ENCODE measurements around the gene EIF5.

The EIF5 gene

DNA sequence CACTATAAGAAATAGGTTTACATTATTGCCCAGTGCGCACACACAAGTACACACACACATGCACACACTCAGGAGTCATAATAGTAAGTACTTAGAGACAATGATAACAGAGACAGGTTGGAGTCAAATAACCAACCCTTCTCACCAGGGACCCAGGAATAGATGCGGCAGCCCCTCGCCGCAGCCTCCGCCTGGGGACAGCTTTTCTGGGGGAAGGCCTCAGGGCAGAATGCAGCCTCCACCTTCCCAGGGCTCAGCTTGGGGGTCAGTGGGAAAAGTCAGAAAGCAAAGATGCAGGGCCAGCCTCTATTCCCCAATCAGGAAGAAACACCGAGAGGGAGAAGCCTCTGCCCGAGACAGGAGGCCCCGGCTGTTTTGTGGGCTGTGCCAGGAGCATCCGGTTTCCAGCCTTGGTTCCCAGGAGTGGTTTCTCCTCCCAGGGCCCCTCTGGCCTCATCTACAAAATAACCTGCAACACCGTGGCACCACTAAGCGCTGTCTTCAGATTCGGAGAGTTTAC, 23.4 kb upstream of the EIF5 start:
- DNase-seq (ENCODE audit: low read depth): no peak

DNA sequence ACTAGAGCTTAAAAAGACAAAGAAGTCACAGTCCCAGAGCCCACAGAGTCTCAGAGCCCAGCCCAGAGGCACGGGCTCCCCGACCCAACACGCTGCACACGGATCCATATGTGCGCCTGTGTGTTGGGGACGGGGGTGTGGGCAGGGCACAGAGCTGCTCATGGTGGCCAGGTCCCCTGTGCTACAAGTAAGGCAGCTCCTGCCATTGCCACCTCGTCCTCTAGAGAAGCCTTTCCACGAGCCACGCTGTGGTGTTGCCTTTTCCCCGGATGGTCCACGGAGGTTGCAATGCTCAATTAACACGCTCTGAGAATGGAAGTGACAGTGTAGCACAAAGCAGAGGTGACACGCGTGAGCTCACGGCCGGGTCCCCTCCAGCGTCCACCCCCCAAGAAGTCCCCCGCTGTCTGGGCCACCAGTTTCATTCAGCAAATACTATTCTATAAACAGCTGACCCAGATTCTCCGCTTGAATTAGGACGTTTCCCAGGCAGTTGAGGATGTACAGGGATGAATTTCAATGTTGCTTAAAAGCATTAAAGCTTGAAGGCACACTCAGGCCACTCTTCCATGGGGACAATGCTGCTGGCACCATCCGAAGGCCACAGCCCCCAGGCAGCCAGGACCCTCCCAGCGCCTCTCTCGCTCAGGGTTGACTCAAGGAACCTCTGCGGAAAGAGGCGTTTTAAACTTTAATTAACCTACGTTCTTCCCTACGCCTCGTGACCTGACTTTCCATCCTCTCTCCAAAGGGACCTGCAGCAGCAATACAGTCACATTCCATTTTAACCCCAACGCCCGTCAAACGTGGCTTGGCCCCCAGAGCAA, 22.7 kb upstream of the EIF5 start:
- DNase-seq (ENCODE audit: low read depth): no peak

DNA sequence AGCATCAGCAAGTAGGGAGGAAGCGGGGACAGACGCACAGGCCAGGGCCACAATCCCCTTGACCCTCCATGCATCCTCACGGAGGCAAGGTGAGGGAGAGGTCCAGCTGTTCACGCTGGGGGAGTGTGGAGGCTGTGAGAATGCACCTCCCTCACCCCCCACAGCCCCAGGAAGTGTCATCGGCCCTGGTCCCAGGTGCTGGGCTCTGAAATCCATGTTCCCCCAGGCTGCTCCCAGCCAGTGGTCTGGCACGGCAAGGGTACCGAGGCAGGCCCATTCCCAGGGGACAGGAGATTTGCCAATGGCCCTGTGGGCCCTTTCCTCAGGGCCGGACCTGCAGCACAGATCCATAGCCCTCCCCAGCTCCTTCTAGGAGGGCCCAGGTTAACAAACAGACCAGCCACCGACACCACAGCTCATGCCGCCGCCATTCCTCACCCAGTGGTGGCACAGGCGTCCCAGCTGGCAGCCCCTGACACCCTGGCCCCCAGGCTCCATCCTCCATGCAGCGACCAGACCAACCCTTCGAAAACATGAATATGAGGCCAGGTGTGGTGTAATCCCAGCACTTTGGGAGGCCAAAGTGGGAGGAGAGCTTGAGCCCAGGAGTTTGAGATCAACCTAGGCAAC, 21.9 kb upstream of the EIF5 start:
- no peak for DNase-seq (ENCODE audit: low read depth)

DNA sequence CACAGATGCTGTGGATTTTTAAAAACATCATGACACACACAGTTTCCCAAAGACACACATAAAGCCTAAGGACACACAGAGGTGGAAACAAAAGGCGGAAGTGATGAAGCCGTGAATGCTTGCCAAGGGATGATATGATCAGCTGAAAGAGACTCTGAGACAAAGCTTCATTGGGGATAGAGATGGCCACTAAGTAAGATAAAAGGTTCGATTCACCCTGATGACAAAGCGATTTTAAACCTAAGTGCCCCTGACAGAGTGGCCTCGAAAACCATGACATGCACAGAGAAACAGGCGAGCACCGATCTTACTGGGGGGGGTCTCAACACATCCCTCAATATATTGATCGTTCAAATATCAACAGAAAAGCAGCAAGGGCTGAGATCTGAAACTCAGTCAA, 20.3 kb upstream of the EIF5 start:
- DNase-seq (ENCODE audit: low read depth): no peak

DNA sequence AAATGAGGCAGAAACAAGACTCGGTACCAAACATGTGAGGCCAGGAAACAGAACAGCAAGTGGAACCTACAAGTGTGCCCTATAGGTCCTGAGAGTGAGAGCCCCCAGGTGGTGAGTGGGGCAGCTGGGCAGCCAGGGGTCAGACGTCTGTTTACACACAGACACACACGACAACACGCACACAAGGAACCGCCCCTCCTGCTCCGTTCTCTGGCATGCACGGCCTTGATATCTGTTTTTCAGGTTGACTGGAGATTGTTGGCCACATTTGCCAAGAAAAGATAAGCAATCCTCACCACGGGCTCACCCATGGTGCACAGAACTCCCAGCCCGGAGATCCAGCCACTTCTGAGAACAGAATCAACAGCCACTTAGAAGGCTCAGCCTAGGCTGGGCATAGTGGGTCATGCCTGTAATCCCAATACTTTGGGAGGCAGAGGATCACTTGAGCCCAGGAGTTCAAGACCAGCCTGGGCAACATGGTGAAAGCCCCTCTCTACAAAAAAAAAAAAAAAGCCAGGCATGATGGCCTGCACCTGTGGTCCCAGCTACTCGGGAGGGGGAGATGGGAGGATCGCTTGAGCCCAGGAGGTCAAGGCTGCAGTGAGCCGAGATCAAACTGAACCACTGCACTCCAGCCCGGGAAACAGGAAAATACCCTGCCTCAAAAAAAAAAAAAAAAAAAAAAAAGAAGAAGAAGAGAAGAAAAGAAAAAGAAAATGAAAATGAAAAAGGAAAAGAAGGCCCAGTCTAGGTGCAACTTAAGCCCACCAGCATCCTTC, 19.4 kb upstream of the EIF5 start:
- no peak for DNase-seq (ENCODE audit: low read depth)

DNA sequence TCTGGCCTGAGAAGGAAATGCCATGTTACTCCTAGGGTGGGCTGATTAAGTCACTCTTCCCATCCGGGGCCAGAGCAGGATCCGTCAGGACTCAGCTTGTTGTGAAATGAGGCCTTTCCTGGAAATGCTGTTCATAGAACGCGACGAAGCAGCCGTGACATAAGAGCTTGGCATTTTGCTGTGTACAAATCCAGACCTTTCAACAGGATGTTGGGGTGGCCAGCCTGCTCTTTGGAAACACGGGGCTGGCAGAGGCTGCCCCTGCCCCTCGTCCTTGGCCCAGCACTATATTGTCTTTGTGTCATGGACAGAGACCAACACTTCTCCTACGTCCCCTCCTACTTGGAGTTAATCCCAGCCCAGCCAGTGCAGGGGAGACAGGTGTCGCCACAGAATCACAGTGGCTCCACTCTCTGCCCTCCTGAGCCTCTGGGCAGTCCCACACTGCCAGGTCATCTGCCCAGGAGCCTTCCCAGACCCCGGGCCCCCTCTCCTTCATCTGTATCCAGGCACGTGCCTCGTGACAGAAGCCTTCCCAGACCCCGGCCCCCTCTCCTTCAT, 18.6 kb upstream of the EIF5 start:
- peak; percentile 55 for DNase-seq (ENCODE audit: low read depth)

DNA sequence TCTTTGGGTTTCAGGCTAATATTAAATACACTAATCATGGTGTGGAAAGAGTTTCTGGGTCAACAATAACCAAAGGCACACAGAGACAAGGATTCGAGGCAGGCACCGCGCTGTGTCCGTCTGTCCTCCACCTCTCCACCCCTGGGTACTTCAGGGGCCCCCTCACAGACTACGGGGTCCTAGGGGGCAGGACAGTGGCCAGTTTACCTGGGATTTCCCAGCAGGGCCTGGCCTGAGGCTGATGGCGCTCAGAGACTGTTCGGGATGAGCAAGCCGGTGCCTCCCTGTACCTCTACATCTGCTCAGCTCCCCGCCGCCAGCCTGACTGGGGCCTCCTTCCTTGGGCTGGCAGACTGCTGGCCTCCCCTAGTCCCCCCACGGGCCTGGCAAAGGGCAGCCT, 18.1 kb upstream of the EIF5 start:
- DNase-seq (ENCODE audit: low read depth): no peak

DNA sequence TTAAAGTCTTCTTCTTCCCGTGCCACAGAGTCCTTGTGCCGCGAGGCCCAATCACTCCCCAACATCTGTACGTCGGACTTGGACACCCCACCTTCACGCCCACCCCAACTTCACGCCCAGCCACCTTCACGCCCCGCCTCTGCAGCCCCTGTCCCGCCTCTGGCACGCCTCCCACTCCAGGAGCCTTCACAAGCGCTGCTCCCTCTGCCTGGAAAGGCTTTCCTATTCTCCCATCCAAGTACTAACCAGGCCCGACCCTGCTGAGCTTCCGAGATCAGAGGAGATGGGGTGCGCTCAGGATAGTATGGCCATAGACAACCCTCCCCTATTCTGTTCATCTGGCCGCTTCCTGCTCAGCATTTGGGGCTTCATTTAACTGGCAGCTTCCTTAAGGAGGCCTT, 17.3 kb upstream of the EIF5 start:
- no peak for DNase-seq (ENCODE audit: low read depth)

DNA sequence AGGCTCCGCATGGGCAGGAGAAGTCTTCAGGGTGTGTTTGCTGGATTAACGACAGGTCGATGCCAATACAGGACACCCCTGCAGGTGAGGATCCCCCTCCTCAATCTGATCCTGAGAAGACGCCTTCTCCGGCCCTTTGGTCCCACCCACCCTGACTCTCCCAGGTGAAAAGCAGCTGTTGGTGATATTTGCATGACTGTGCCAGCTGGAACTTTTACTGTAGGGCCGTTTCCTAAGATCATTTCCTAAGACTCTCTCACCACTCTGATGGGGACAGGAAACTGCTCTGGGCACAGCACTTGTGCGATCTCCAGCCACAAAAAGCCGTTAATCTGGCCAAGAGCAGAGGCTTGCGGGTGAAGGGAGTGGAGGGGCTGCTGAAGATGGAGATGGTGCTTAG, 16.8 kb upstream of the EIF5 start:
- no peak for DNase-seq (ENCODE audit: low read depth)

DNA sequence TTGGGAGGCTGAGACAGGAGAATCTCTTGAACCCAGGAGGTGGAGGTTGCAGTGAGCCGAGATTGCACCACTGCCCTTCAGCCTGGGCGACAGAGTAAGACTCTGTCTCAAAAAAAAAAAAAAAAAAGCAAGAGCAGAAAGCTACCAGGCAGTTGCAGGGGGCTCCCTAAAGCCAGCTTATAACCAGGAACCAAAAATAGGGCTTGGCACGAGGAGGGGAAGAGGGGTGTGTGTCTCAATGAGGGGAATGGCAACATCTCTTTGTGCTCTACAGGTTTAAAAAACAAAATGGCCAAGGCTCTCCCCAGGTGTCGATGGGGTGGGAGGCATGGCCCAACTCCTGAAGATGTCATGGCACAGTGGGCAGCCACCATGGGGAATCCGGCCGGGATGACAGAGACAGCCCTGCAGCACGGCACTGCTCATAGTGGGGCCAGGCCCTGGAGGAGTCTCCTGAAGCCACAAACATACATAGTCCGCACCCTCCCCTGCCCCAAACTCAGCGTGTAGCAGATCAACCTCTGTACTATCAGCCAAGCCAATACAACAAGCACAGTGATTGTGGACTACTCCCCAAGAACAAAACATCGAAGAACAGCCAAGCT, 16.0 kb upstream of the EIF5 start:
- no peak for DNase-seq (ENCODE audit: low read depth)

DNA sequence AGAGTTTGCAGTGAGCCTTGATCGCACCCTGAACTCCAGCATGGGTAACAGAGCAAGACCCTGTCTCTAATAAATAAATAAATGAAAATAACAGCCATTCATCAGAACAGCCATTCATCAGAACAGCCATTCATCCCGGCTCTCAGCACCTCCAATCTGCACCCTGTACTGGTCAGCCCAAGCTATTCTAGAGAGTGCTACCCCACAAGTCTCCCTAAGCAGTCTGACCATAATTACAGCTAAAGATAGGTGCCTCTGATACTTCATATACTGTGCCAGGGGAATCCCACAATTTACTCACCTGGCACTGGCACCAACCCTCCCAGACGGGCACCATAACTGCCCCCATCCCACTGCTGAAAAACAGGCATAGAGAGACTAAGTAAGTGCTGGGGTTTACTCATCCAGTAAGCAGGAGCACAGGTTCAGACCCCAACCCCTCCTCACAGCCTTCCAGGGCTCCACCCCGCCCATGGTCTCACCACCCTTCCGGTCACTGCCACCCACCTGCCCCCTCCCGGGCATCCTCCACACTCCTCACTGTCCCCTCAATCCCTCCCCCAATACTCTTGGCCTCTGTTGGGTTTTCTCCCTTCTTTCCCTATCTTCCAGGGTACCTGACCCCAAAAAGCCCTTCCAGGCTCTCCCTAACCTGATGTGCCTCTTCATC, 15.2 kb upstream of the EIF5 start:
- no peak for DNase-seq (ENCODE audit: low read depth)

DNA sequence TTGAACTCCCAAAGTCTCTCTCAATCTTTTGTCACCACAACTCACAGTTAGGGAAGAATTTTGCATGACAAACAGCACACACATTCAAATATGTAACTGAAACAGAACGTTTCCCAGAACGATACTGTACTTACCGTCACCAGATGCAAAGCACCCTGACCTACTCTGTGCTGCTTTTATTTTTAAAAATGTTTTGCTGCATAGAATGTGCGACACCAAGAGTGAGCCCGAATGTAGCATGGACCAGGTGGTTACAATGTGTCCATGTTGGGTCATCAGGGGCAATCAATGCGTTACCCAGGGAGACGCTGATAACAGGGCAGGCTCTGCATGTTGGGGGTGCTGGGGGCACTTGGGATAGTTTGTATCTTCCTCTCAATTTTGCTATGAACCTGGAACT, 14.6 kb upstream of the EIF5 start:
- no peak for DNase-seq (ENCODE audit: low read depth)

DNA sequence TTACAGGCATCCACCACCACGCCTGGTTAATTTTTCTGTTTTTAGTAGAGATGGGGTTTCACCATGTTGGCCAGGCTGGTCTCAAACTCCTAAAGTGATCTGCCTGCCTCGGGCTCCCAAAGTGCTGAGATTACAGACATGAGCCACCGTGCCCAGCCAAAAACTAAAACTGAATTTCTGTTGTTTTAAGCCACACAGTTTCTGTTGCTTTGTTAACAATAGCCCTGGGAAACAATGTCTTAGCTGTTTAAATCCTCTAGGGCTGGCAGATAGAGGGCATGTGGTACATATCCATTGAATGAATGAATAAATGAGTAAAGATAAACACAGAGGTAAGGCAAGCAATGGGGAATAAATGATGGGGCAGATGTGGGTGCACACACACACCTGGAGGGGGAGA, 8.0 kb upstream of the EIF5 start:
- no peak for DNase-seq (ENCODE audit: low read depth)

DNA sequence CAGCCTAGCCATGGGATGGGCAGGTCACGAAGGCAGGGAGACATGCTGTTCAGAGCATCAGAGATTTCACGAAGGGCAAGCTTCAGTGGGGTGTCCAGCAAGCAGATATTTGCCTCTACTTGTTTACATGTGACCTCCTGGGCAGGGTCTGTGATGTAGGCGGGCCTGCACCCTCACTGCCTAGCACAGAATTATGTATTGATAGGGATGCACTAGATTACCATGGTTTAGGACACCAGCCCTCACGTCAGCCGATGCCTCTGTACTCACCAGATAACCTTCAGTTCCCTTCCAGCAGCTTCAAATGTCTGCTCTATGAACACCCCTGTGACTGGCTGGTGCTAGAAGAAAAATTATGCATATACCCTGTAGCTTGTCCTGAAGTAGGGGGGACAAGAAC, 5.1 kb upstream of the EIF5 start:
- no peak for DNase-seq (ENCODE audit: low read depth)

DNA sequence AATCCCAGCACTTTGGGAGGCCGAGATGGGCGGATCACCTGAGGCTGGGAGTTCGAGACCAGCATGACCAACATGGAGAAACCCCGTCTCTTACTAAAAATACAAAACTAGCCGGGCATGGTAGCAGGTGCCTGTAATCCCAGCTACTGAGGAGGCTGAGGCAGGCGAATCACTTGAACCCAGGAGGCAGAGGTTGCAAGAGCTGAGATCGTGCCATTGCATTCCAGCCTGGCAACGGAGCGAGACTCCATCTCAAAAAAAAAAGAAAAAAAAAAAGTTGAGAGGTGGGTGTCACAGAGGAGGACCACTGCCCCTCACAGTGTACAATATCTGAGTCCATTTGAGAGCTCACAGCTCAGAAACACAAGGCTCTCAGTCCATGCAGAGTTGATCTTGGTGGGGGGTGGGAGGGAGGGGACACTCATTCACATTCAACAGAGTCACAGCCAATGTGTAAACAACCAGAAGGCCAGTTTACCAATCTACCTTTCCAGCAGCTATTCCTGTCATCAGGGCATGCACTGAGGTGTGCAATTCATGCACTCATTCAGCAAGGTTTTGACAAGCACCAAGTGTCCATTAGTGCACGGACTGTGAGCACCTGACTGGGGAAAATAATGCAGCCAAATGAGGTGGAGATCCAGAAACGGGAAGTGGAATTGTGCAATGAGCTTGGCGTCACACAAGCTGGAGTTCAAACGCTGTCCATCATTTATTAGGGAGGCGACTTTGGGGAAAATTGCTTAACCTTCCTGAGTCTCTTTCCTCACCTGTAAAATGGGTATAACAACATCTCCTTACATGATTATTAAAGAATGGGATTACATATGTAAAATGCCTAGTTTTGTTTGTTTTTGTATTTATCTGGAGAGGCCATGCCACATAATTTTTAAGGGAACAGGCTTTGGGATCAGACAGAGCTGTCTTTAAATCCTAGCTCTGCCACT, 4.4 kb upstream of the EIF5 start:
- no peak for DNase-seq (ENCODE audit: low read depth)

DNA sequence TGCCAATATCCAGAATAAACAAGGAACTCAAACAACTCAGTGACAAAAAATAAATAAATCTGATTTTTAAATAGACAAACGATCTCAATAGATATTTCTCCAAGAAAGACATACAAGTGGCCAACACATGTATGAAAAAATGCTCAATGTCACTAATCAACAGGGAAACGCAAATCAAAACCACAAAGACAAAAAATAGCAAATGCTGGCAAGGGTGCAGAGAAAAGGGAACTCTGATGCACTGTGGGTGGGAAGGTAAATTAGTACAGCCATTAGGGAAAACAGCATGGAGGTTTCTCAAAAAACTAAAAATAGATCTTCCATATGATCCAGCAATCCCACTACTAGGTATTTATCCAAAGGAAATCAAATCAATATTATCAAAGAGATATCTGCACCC, 3.5 kb upstream of the EIF5 start:
- DNase-seq (ENCODE audit: low read depth): no peak

DNA sequence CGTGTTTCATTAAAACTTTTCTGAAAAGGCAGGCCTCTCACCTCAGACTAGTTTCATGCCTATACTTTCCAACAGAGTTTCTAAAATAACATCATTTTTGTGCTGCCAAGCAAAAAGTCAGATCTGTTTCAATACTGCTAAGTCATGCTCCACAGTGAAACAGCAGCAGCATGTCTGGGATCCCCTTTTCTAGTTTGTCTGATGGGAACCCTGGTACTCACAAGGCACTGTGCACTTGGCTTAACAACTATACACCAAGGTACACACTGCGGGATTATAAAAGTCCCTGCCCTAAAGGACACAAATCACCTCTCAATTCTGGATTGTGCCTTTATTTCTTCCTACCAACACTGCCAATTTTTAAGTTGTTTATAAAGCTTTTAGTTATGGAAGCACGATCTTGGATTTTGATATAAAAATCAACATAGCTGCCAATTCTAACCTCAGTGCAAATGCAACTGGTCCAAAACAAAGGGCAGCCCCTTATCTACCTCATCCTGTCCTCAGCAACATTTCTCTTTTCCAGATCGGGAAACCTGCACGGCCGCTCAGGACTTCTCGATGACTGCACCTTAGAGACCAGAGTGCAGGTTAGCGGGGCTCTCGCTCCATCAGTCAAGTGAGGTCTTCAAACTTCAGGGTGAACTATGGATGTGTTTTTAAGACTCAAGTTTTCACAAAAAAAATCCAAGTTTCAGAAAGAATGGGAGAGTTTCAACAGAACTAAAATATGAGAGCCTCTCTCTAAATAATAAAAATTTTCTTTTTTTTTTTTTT, 1.7 kb upstream of the EIF5 start:
- DNase-seq (ENCODE audit: low read depth): no peak

DNA sequence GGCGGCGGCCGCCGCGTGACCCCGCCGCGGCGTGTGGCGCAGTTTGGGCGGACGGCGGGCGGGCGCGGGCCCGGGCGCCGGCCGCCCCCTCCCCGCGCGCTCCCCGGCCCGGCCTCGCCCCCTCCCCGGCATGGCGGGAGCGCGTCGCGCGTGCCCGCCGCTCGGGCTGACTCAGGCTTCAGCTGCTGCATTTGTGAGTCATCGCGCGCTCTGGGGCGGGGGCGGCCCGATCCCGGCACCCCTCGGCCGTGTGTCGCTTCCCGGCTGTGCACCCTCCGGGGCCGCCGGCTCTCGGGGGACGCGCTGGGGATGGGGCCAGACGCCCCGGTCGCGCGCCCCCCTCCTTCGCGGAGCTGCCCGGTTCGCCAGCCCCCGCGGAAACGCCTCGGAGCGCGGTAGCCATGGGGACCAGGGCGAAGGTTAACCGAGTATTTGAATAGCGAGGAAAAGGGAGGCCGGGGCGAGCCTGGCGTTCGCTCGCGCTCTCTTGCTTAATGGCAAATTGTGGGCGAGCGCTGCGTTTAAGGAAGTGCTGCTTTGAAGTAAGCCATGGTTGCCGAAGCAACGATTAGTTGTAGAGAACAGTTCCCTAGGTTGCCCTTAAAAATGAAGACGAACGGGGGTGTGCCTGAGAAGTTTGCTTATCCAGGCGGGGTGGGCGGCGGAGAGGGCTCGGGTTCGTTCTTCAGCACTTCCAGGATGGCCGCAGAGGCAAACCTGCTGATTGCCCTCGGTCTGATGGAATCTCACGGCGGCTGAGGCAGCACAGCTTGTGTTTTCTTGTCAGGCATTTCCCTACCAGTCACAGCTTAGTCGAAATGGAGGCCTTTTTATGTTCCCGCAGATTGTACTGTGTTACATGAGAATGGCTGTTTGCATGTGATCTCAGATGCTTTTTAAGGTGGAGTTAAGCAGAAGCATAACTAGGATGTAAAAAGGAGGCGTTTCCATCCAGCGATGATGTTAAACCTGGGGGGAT, 896 bp downstream of the EIF5 start:
- DNase-seq (ENCODE audit: low read depth): peak; percentile 88

Data from ELR (cell line).